ENCODE results near the gene MEIS3.

The MEIS3 gene

GRCh38 chr19:47375694-47376588, 43.4 kb downstream of the MEIS3 start:
- Histone ChIP-seq H3K4me1 (ENCODE audit: control insufficient read depth, insufficient read depth, low read length) (no peaks in the 10 kb centered on the region), H3K36me3 (ENCODE audit: control insufficient read depth in 2 of 2, insufficient read depth in 1 of 2, low read length in 2 of 2) (peaks cover 14 to 93% of the 10 kb centered on the region in 2 experiments; a peak in 2 of 3 replicates), H3K9me3 (ENCODE audit: control insufficient read depth, insufficient read depth, low read depth, low read length) (no peaks in the 10 kb centered on the region), H3K4me3 (ENCODE audit: low read depth, low read length) (no peak overlapping the region), H3K27ac (ENCODE audit: extremely low read depth, low read depth, low read length) (no peak overlapping the region)
- POLR2A ChIA-PET = no interaction called here
- CTCF ChIA-PET = interaction anchor here (0.6 to 3.1 kb wide), 3 partner anchors 15 to 27 kb away, joined by 3 to 13 read pairs (median 9); partner anchors contain the start of gene DHX34
- TF ChIP-seq ZNF513 (tag by site-specific recombination; IDR thresholded peaks at IDR 0.05) = no peak
- TF ChIP-seq YY2 (tag by site-specific recombination; IDR thresholded peaks at IDR 0.05) = no peak
- TF ChIP-seq ZNF510 (tag by site-specific recombination; IDR thresholded peaks at IDR 0.05; ENCODE audit: insufficient replicate concordance) = no peak
- TF ChIP-seq ZNF777 (tag by site-specific recombination; IDR thresholded peaks at IDR 0.05; ENCODE audit: borderline replicate concordance) = no peak
- TF ChIP-seq ZNF555 (tag by site-specific recombination; conservative IDR thresholded peaks at IDR 0.05) = no peak
- TF ChIP-seq ZBTB21 (tag by site-specific recombination; IDR thresholded peaks at IDR 0.05) = no peak
- no peak for TF ChIP-seq SALL2 (tag by site-specific recombination; IDR thresholded peaks at IDR 0.05; ENCODE audit: borderline replicate concordance)
- no peak for TF ChIP-seq ZNF169 (tag by site-specific recombination; IDR thresholded peaks at IDR 0.05)
- no peak for TF ChIP-seq ZBTB20 (tag by site-specific recombination; IDR thresholded peaks at IDR 0.05)
- no peak for TF ChIP-seq ZNF514 (tag by site-specific recombination; IDR thresholded peaks at IDR 0.05)
- no peak for TF ChIP-seq ZNF112 (tag by site-specific recombination; IDR thresholded peaks at IDR 0.05)
- no peak for TF ChIP-seq HOXD13 (CRISPR knock-in tag; IDR thresholded peaks at IDR 0.05; ENCODE audit: borderline replicate concordance)
- no peak for TF ChIP-seq ZNF354C (tag by site-specific recombination; IDR thresholded peaks at IDR 0.05; ENCODE audit: borderline replicate concordance, low read depth)
- TF ChIP-seq ZBTB11 (tag by site-specific recombination; conservative IDR thresholded peaks at IDR 0.05; ENCODE audit: low read depth) = no peak
- no peak for TF ChIP-seq ZNF571 (tag by site-specific recombination; IDR thresholded peaks at IDR 0.05)
- TF ChIP-seq ZNF311 (tag by site-specific recombination; IDR thresholded peaks at IDR 0.05; ENCODE audit: borderline replicate concordance) = no peak
- no peak for TF ChIP-seq ZFP69B (tag by site-specific recombination; IDR thresholded peaks at IDR 0.05)
- no peak for TF ChIP-seq KLF7 (tag by site-specific recombination; IDR thresholded peaks at IDR 0.05; ENCODE audit: borderline replicate concordance)
- no peak for TF ChIP-seq IKZF3 (tag by site-specific recombination; IDR thresholded peaks at IDR 0.05)

Measured in HEK293 (cell line).